Measurements from ENCODE around the gene FAM234B. TPM values are rescaled to one million over a fixed set of nuclear protein-coding genes. Genes with fewer than 3 reads are reported as not detected.

FAM234B gene
- total RNA-seq, 2 experiments from 2014 or later, result 3.0 to 3.2 TPM

- peaks cover 28% of the 10 kb centered on the region for H3K4me1 ChIP-seq (ENCODE audit: insufficient read depth, low read length)
- peak overlapping the region; percentile 60 for H3K4me3 Mint-ChIP-seq
- CTCF ChIA-PET, result interaction anchor here (0.9 kb wide), 1 partner anchor 11 kb away, joined by 3 read pairs; no protein-coding TSS in a partner anchor
Observed at GRCh38 chr12:12997156-12997555, 47.0 kb upstream of the FAM234B start.

GRCh38 chr12:12997734-12998133 lies 46.4 kb upstream of the FAM234B start:
- Histone ChIP-seq H3K27me3 (ENCODE audit: control insufficient read depth in 1 of 2, insufficient read depth in 2 of 2, low read length in 2 of 2) (no peaks in the 10 kb centered on the region), H3K4me3 (ENCODE audit: low read length) (no peak overlapping the region), H3K27ac (ENCODE audit: low read depth in 1 of 2, low read length in 2 of 2) (no peak overlapping the region), H3K9me3 (ENCODE audit: control insufficient read depth in 1 of 2, insufficient read depth in 1 of 2, low read length in 2 of 2) (no peaks in the 10 kb centered on the region), H3K36me3 (ENCODE audit: insufficient read depth, low read length) (no peaks in the 10 kb centered on the region), H3K4me1 (ENCODE audit: insufficient read depth, low read length) (peaks cover 29% of the 10 kb centered on the region)
- Mint-ChIP-seq H3K9me3 (no peaks in the 10 kb centered on the region), H3K27me3 (no peaks in the 10 kb centered on the region), H3K4me3 (no peak overlapping the region), H3K27ac (no peak overlapping the region), H3K4me1 (ENCODE audit: low read depth) (peaks cover 56% of the 10 kb centered on the region), H3K36me3 (ENCODE audit: low read depth) (peaks cover 14% of the 10 kb centered on the region)
- no peak for DNase-seq
- intact Hi-C loops (cut with DNase I, micrococcal nuclease), result loop anchor here in 1 of 2 experiments (5.0 kb wide), 2 partner anchors 210 to 215 kb away; partner anchors contain the start of gene APOLD1
- POLR2A ChIA-PET, result no interaction called here
- no peak for TF ChIP-seq CTCF (IDR thresholded peaks at IDR 0.05)
- ATAC-seq (ENCODE audit: poor library complexity), result no peak
- CTCF ChIA-PET, result no interaction called here

More at GRCh38 chr12:12997156-12997555, 47.0 kb upstream of the FAM234B start:
- H3K36me3 ChIP-seq (ENCODE audit: insufficient read depth, low read length), result no peaks in the 10 kb centered on the region
- ATAC-seq (ENCODE audit: poor library complexity) (no peak), DNase-seq (no peak)
- Mint-ChIP-seq H3K27ac (no peak overlapping the region), H3K4me1 (ENCODE audit: low read depth) (peaks cover 59% of the 10 kb centered on the region), H3K36me3 (ENCODE audit: low read depth) (peaks cover 14% of the 10 kb centered on the region), H3K27me3 (no peaks in the 10 kb centered on the region), H3K9me3 (no peaks in the 10 kb centered on the region)
- POLR2A ChIA-PET, result no interaction called here
- no peak overlapping the region for H3K4me3 ChIP-seq (ENCODE audit: low read length)
- H3K9me3 ChIP-seq (ENCODE audit: control insufficient read depth in 1 of 2, insufficient read depth in 1 of 2, low read length in 2 of 2), result no peaks in the 10 kb centered on the region
- no peaks in the 10 kb centered on the region for H3K27me3 ChIP-seq (ENCODE audit: control insufficient read depth in 1 of 2, insufficient read depth in 2 of 2, low read length in 2 of 2)
- intact Hi-C loops (cut with DNase I, micrococcal nuclease), result loop anchor here in 1 of 2 experiments (5.0 kb wide), 2 partner anchors 210 to 215 kb away; partner anchors contain the start of gene APOLD1
- TF ChIP-seq CTCF (IDR thresholded peaks at IDR 0.05), result no peak
- no peak overlapping the region for H3K27ac ChIP-seq (ENCODE audit: low read depth in 1 of 2, low read length in 2 of 2)

- peaks cover 51% of the 10 kb centered on the region for H3K4me1 Mint-ChIP-seq (ENCODE audit: low read depth)
- peaks cover 14% of the 10 kb centered on the region for H3K36me3 Mint-ChIP-seq (ENCODE audit: low read depth)
- H3K9me3 Mint-ChIP-seq, result no peaks in the 10 kb centered on the region
- Histone ChIP-seq H3K36me3 (ENCODE audit: insufficient read depth, low read length) (no peaks in the 10 kb centered on the region), H3K4me1 (ENCODE audit: insufficient read depth, low read length) (peaks cover 29% of the 10 kb centered on the region), H3K27ac (ENCODE audit: low read depth in 1 of 2, low read length in 2 of 2) (no peak overlapping the region), H3K27me3 (ENCODE audit: control insufficient read depth in 1 of 2, insufficient read depth in 2 of 2, low read length in 2 of 2) (no peaks in the 10 kb centered on the region), H3K9me3 (ENCODE audit: control insufficient read depth in 1 of 2, insufficient read depth in 1 of 2, low read length in 2 of 2) (no peaks in the 10 kb centered on the region), H3K4me3 (ENCODE audit: low read length) (no peak overlapping the region)
- ChIA-PET POLR2A (interaction anchor here (0.5 kb wide), 1 partner anchor 272 kb away, joined by 3 read pairs; no protein-coding TSS in a partner anchor), CTCF (interaction anchor here (0.8 kb wide), 1 partner anchor 100 kb away, joined by 3 read pairs; no protein-coding TSS in a partner anchor)
- no peak overlapping the region for H3K27ac Mint-ChIP-seq
- ATAC-seq (ENCODE audit: poor library complexity), result no peak
- intact Hi-C loops (cut with DNase I, micrococcal nuclease), result loop anchor here in 1 of 2 experiments (5.0 kb wide), 2 partner anchors 211 to 214 kb away; partner anchors contain the start of gene APOLD1
- H3K27me3 Mint-ChIP-seq, result no peaks in the 10 kb centered on the region
- no peak for DNase-seq
- TF ChIP-seq CTCF (IDR thresholded peaks at IDR 0.05), result no peak
- no peak overlapping the region for H3K4me3 Mint-ChIP-seq
Observed at GRCh38 chr12:12998248-12998647, 45.9 kb upstream of the FAM234B start.
